OCI-M2 (cell line): ENCODE results near the gene EEA1.
"Not testable (repeated sequence)": the region's sequence is repeated elsewhere in the genome, so short reads cannot be mapped to it uniquely, and the experiment has no call there.

Experiments
- DNase-seq: peaks from one replicate; lab custom pipeline; 2025; ENCODE audit not compliant: unreplicated experiment; lab: John Stamatoyannopoulos, UW

The EEA1 gene

GRCh38 chr12:92810370-92810769 lies 118.7 kb downstream of the EEA1 start:
- no peak for DNase-seq

GRCh38 chr12:92803903-92804302 lies 125.2 kb downstream of the EEA1 start:
- no peak for DNase-seq

- no peak for DNase-seq
These were observed 126.2 kb downstream of the EEA1 start for GRCh38 chr12:92802906-92803305.

- DNase-seq: no peak
These were observed 132.4 kb downstream of the EEA1 start for GRCh38 chr12:92796650-92797049.

- DNase-seq: no peak
These were observed 134.3 kb downstream of the EEA1 start for GRCh38 chr12:92794814-92795213.

- not testable (repeated sequence) for DNase-seq
These were observed 134.7 kb downstream of the EEA1 start for GRCh38 chr12:92794356-92794755.

GRCh38 chr12:92786045-92786444 lies 143.1 kb downstream of the EEA1 start:
- no peak for DNase-seq

GRCh38 chr12:92785563-92785950 lies 143.5 kb downstream of the EEA1 start:
- DNase-seq: no peak

GRCh38 chr12:92784797-92785562 lies 144.1 kb downstream of the EEA1 start:
- DNase-seq: peak; percentile 25

- DNase-seq: no peak
These were observed 144.7 kb downstream of the EEA1 start for GRCh38 chr12:92784356-92784755.

- no peak for DNase-seq
These were observed 149.2 kb downstream of the EEA1 start for GRCh38 chr12:92779902-92780301.

GRCh38 chr12:92778525-92778924 lies 150.6 kb downstream of the EEA1 start:
- no peak for DNase-seq

- DNase-seq: no peak
These were observed 153.7 kb downstream of the EEA1 start for GRCh38 chr12:92775416-92775815.

GRCh38 chr12:92771001-92771400 lies 158.1 kb downstream of the EEA1 start:
- DNase-seq: no peak

GRCh38 chr12:92769124-92769901 lies 159.8 kb downstream of the EEA1 start:
- no peak for DNase-seq

- no peak for DNase-seq
These were observed 163.2 kb downstream of the EEA1 start for GRCh38 chr12:92765871-92766270.

GRCh38 chr12:92764831-92765230 lies 164.3 kb downstream of the EEA1 start:
- no peak for DNase-seq

- no peak for DNase-seq
These were observed 166.3 kb downstream of the EEA1 start for GRCh38 chr12:92762773-92763172.

- no peak for DNase-seq
These were observed 169.3 kb downstream of the EEA1 start for GRCh38 chr12:92759634-92760268.

- no peak for DNase-seq
These were observed 171.4 kb downstream of the EEA1 start for GRCh38 chr12:92757597-92758121.

- no peak for DNase-seq
These were observed 172.0 kb downstream of the EEA1 start for GRCh38 chr12:92756898-92757596.
